Testis (tissue), 3 donors: ENCODE results near the gene DNAAF6. TPM values are rescaled to one million over a fixed set of nuclear protein-coding genes. Genes with fewer than 3 reads are reported as not detected.

ENCODE experiments used
- DNase-seq: peaks from one replicate; pipeline ENCODE4 v3.0.0-alpha.2; 2019
- H3K27ac ChIP-seq, 2 donors: fragments of 200-600 bp; sonication (generic); one replicate each; pipeline ENCODE4 v1.5.1; 2019
- H3K27me3 ChIP-seq: fragments of 200-600 bp; sonication (generic); one replicate; pipeline ENCODE4 v1.5.1; 2019
- H3K36me3 ChIP-seq: fragments of 200-600 bp; sonication (generic); one replicate; pipeline ENCODE4 v1.5.1; 2017; ENCODE audit warnings: low read depth; ENCODE audit errors: missing control alignments
- H3K4me1 ChIP-seq: fragments of 200-600 bp; sonication (generic); one replicate; pipeline ENCODE4 v1.5.1; 2019
- H3K4me3 ChIP-seq, 2 donors: fragments of 200-600 bp; sonication (generic); one replicate each; pipeline ENCODE4 v1.5.1; 2017 to 2019
- H3K9me3 ChIP-seq: fragments of 200-600 bp; sonication (generic); one replicate; pipeline ENCODE4 v1.5.1; 2017
- POLR2A ChIP-seq: fragments of 450-650 bp; IDR thresholded peaks from one replicate; pipeline ENCODE4 v1.6.1; 2017; ENCODE audit warnings: antibody characterized with exemption, mild to moderate bottlenecking, moderate library complexity
- WGBS, 2 donors: methylation state at CpG; one replicate each; pipeline ENCODE4 v1.1.5; 2018; 5-methylcytosine and 5-hydroxymethylcytosine counted together
- intact Hi-C: fragments of 100-400 bp; cut with DNase I; formaldehyde crosslinking; loops from one replicate; pipeline ENCODE4 v1.15.1; 2023; ENCODE audit warnings: low total_unique reads
- polyA plus RNA-seq: library from polyadenylated mRNA; stranded (reverse); fragments of 350-450 nt; fragmentation: Illumina TruSeq; extraction: RNeasy Lipid Tissue Mini Kit (QIAGEN cat#74804); gene quantifications from one replicate; pipeline ENCODE4 v1.2.3, GENCODE V29; 2014; ENCODE audit warnings: low read depth, low replicate concordance; ENCODE audit not compliant: insufficient read depth
- total RNA-seq, 2 donors: library from RNA; depleted of rRNA; stranded (reverse); fragments of >200 nt; gene quantifications; one replicate each; pipeline ENCODE4 v1.2.3, GENCODE V29; 2016
- TF ChIP-seq, protein P1 (sequence below), 3 experiments: fragments of 450-650 bp in 2 of 3; fragments of 200-600 bp in 1 of 3; sonication (generic) in 1 of 3; IDR thresholded peaks; one replicate each; pipeline ENCODE4 v1.5.1; 2016 to 2019; ENCODE audit warnings: antibody characterized with exemption in 3 of 3, mild to moderate bottlenecking in 2 of 3, moderate library complexity in 1 of 3

DNAAF6 gene
- total and polyA plus RNA-seq, 3 donors from 2014 or later = 2.6 to 16.1 (median 3.0) TPM

DNA sequence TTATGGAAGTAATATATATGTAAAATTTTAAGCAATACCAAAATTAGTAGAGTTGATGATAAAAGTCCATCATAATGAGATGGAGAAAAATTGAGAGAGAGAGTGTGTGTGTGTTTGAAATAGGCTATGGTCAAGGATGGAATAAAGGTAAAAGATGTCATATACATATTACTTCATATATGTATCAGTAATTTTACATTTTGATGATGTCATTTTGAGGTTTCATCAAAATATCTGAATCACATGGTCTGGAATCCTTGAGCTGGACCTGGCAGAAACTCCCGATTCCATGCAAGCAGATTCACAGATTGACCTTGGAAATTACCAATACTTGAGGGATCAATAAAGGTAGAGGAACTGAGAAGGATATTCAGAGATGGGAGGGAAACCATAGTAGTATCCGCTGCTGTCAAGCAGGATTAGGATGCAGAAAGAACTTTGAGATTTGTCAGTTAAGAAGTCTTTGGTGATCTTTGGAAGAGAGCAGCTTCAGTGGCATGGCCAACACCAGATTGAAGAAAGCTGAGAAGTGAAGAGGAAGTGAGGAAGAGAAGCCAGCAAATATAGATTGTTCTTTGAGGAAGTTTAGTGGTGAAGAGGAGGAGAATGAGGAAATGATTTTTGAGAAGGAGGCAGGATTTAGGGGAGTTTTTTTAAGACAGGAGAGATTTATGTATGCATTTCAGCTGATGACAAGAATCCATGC lies 21.5 kb downstream of the DNAAF6 start:
- intact Hi-C loops = no loop called here
- WGBS, 2 donors = 82 to 97% methylated on average over 2 of the region's 2 CpGs
- Histone ChIP-seq H3K36me3 (no peaks in the 10 kb centered on the region), H3K4me3 (no peak overlapping the region), H3K9me3 (no peaks in the 10 kb centered on the region), H3K27ac (no peak overlapping the region), H3K4me1 (no peaks in the 10 kb centered on the region), H3K27me3 (no peaks in the 10 kb centered on the region)
- no peak for DNase-seq
- no peak for TF ChIP-seq POLR2A
- TF ChIP-seq, protein P1, sequence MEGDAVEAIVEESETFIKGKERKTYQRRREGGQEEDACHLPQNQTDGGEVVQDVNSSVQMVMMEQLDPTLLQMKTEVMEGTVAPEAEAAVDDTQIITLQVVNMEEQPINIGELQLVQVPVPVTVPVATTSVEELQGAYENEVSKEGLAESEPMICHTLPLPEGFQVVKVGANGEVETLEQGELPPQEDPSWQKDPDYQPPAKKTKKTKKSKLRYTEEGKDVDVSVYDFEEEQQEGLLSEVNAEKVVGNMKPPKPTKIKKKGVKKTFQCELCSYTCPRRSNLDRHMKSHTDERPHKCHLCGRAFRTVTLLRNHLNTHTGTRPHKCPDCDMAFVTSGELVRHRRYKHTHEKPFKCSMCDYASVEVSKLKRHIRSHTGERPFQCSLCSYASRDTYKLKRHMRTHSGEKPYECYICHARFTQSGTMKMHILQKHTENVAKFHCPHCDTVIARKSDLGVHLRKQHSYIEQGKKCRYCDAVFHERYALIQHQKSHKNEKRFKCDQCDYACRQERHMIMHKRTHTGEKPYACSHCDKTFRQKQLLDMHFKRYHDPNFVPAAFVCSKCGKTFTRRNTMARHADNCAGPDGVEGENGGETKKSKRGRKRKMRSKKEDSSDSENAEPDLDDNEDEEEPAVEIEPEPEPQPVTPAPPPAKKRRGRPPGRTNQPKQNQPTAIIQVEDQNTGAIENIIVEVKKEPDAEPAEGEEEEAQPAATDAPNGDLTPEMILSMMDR (IDR thresholded peaks at IDR 0.05) = no peak

DNA sequence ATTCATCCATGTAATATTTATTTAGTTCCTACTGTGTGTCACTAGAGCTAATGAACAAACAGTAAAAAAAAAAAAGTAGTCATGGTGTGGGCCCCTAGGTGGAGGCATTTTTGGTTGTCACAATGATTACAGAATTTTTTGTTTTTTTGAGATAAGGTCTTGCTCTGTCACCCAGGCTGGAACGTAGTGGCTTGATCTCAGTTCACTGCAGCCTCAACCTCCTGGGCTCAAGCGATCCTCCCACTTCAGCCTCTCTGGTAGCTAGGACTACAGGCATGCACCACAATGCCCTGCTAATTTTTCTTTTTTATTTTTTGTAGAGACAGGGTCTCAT lies 22.0 kb downstream of the DNAAF6 start:
- Histone ChIP-seq H3K4me3 (no peak overlapping the region), H3K27me3 (no peaks in the 10 kb centered on the region), H3K27ac (no peak overlapping the region), H3K36me3 (no peaks in the 10 kb centered on the region), H3K4me1 (no peaks in the 10 kb centered on the region), H3K9me3 (no peaks in the 10 kb centered on the region)
- WGBS, 2 donors = 69 to 79% methylated on average over 2 of the region's 2 CpGs
- intact Hi-C loops = no loop called here
- no peak for TF ChIP-seq POLR2A
- TF ChIP-seq, protein P1 (IDR thresholded peaks at IDR 0.05) = no peak
- no peak for DNase-seq

DNA sequence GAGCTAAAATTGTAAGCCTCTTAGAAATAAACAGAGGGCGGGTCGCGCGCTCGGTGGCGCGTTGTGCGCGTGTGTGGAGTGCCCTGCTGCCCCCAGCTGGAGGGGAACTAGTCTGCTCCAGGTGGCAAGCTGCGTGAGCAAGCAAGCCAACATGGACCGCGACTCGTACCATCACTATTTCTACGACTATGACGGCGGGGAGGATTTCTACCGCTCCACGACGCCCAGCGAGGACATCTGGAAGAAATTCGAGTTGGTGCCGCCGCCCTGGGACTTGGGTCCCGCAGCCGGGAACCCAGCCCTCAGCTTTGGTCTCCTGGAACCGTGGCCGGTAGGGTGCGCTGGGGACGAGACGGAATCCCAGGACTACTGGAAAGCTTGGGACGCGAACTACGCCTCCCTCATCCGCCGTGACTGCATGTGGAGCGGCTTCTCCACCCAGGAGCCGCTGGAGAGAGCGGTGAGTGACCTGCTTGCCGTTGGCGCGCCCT lies 66.1 kb downstream of the DNAAF6 start:
- no peaks in the 10 kb centered on the region for H3K36me3 ChIP-seq
- no peaks in the 10 kb centered on the region for H3K4me1 ChIP-seq
- H3K4me3 ChIP-seq = peak overlapping the region in 1 of 2 donors; percentile 40
- 5% methylated on average over 14 of the region's 41 CpGs; no CpG with 5 or more reads in 1 of the 2 donors for WGBS, 2 donors
- peak; percentile 69 for DNase-seq
- no peak overlapping the region for H3K27ac ChIP-seq
- intact Hi-C loops = no loop called here
- no peaks in the 10 kb centered on the region for H3K9me3 ChIP-seq
- no peaks in the 10 kb centered on the region for H3K27me3 ChIP-seq
- TF ChIP-seq, protein P1 (IDR thresholded peaks at IDR 0.05) = no peak
- no peak for TF ChIP-seq POLR2A

DNA sequence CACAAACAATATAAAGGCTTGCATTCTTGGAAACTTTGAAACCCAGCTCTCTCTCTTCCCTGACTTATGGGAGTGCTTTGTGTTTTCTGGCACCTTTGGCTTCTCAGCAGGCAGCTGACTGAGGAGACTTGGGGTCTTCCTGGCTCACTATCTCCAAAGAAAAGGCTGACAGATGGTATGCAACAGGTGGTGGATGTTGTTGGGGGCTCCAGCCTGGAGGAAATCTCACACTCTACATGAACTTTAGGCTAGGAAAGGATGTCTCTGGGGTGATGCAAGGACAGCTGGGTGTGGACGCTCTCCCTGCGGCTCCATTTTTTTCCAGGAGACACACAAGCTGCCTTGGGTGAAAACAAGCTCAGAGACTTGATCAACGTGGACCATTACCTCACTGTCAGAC lies 67.4 kb downstream of the DNAAF6 start:
- WGBS, 2 donors = 24 to 38% methylated on average over 3 of the region's 3 CpGs
- Histone ChIP-seq H3K4me1 (no peaks in the 10 kb centered on the region), H3K27me3 (no peaks in the 10 kb centered on the region), H3K9me3 (no peaks in the 10 kb centered on the region), H3K27ac (no peak overlapping the region), H3K36me3 (no peaks in the 10 kb centered on the region), H3K4me3 (no peak overlapping the region)
- intact Hi-C loops = no loop called here
- TF ChIP-seq, protein P1 (IDR thresholded peaks at IDR 0.05) = no peak
- TF ChIP-seq POLR2A = no peak
- DNase-seq = no peak

DNA sequence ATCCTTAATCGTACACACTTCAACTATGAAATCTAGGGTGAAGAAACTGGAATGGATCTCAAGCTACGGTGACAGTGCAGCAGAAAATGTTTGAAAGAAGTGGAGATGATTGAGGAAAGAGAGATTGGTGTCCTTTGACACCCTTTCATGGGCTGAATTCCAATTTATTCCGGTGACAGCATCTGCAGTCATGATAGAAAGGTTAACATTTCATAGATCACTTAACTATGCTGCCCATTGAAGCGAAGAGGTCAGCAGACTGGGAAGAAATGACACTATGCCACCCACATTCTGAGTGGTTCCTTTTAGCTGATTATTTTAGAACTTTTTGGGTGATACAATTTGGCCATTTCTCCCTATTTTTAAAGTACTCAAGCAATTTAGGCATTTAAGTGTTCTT lies 82.3 kb downstream of the DNAAF6 start:
- Histone ChIP-seq H3K27ac (no peak overlapping the region), H3K4me3 (no peak overlapping the region), H3K36me3 (no peaks in the 10 kb centered on the region), H3K4me1 (no peaks in the 10 kb centered on the region), H3K9me3 (no peaks in the 10 kb centered on the region), H3K27me3 (no peaks in the 10 kb centered on the region)
- TF ChIP-seq, protein P1 (IDR thresholded peaks at IDR 0.05) = no peak
- TF ChIP-seq POLR2A = no peak
- no peak for DNase-seq
- WGBS, 2 donors = 54 to 62% methylated on average over 4 of the region's 4 CpGs
- intact Hi-C loops = no loop called here
